Hypothalamus (tissue), 51 donors: ENCODE results near the gene MAP2K5.

ENCODE experiments used
- DNase-seq, 51 donors: peaks; one replicate each; lab custom pipeline; 2025; lab: John Stamatoyannopoulos, UW

Gene MAP2K5

GRCh38 chr15:67556976-67557570 is 14.6 kb downstream of the MAP2K5 start:
- DNase-seq = no peak

DNA sequence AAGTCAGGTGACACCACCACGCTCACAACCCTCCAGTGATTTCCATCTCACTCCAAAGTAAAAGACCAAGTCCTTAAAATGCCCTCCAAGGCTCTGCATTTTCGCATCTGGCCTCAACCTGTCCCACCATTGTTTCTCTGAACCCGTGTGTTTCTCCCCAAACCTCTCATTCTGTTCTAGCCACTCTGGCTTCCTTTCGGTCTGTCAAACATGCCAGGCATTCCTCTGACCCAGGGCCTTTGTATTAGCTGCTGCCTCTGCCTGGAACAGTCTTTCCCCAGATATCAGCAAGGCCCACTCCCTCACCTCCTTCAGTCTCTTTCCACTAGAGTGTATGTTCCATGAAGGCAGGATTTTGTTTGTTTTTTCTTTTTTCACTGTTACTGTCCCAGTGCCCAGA is 16.0 kb downstream of the MAP2K5 start:
- DNase-seq = no peak

GRCh38 chr15:67559158-67559557 is 16.7 kb downstream of the MAP2K5 start:
- DNase-seq = no peak

DNA sequence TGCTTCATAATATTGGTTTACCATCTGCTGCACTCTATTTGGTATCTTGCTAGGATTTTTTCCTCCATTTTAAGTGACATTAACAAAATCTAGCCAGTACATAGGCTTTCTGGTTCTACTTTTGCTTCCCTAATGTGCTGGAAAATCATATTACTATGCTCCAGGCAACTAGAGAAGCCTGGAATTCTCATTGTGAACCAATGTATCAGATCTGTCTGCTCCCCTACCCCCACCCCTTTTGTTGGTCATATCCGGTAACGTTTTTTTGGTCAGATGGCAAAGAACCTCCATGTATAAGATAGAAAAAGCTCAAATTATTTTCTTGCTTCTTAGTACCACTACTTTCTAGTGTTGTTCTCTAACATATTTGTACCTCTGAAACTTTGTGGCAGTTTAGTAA is 17.1 kb downstream of the MAP2K5 start:
- DNase-seq = no peak

- no peak for DNase-seq
These were observed 17.8 kb downstream of the MAP2K5 start for GRCh38 chr15:67560320-67560719.

GRCh38 chr15:67563092-67563491 is 20.6 kb downstream of the MAP2K5 start:
- no peak for DNase-seq

- no peak for DNase-seq
These were observed 21.8 kb downstream of the MAP2K5 start for GRCh38 chr15:67564021-67564967.

DNA sequence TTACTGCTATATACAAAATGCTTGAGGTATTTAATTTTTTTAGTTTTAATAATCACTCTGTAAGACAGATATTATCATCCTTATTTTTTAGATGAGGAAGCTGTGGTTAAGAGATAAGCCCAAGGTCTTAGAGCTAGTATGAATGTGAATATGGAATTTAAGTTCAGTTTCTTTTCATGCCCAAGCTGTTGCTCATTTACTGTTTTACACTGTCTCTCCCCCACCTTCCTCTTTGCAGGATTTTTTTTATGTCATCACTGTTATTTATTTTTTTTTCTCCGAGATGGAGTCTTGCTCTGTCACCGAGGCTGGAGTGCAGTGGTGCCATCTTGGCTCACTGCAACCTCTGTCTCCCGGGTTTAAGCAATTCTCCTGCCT is 22.5 kb downstream of the MAP2K5 start:
- no peak for DNase-seq

GRCh38 chr15:67569668-67570067 is 27.2 kb downstream of the MAP2K5 start:
- no peak for DNase-seq

DNA sequence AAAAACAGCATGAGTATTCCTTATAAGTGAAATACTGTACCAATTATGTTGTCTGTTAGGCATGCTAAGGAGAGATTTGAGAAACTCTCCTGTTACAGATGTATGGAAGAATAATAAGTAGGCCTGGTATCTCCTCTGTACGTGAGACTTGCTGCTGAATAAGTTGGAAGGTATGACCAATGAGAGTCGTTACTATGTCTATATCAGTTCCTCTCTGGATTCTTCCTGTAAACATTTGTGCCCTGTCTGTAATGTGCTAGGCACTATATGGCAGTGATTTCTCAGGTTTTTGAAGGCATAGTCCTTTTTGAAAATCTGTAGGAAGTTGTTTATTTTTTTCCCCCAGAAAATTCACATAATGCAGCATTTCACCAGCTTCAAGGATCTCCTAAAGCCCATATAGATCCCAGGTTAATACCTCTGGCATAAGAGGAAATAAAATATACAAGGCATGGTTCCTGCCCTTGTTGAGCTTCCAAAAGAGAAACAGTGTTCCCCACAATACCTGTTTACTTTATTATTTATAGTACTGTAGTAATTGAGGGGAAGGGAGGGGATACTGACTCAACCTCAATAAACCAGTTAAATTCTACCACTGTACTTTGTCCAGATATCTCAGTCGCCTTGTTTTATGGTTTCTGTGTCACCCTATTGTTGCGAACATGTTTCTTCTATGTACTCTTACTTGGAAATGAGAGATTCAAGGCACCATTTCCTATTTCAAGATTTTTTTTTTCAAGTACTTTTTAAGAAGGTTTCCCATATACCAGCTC is 28.6 kb downstream of the MAP2K5 start:
- DNase-seq = no peak

- DNase-seq = no peak
These were observed 29.3 kb downstream of the MAP2K5 start for GRCh38 chr15:67571648-67572415.

GRCh38 chr15:67573194-67573593 is 30.7 kb downstream of the MAP2K5 start:
- DNase-seq = no peak

- no peak for DNase-seq
These were observed 32.6 kb downstream of the MAP2K5 start for GRCh38 chr15:67575039-67575502.

- no peak for DNase-seq
These were observed 35.6 kb downstream of the MAP2K5 start for GRCh38 chr15:67578020-67578600.

DNA sequence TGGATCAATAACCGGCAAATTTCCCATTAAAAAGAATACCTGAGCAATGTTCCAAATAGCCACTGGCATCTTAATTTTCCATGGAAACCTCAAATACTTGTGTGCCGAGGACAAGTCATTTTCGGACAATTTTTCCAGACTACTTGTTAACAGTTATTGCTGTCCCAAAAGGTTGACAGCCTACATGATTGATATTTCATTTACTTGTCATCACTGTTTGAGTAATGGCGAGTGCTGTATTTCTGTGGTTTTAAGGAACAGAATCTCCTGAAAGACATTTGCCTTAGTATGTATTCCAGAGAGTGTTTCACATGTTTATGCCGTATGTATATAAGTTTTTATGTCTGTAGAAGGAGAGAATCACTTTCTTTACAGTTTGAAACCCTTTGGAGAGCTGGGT is 36.7 kb downstream of the MAP2K5 start:
- DNase-seq = no peak

DNA sequence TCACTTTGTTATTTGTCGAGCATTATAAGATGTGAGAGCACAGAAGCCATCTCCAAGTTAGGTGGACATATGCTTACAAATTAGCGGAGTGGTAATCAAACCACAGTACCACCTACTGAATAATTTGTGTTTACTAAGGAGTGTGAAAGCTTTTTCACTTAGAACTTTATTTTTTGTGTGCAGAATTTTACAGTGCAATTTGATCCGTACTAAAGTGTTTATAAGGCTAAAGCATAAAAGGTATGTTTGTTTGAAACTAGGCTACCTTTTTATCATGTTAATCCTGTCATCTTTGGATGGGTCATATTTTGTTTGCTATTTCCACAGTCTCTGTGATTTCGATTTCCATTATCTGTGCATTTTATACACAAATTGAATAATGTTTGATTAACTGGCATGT is 37.5 kb downstream of the MAP2K5 start:
- no peak for DNase-seq

DNA sequence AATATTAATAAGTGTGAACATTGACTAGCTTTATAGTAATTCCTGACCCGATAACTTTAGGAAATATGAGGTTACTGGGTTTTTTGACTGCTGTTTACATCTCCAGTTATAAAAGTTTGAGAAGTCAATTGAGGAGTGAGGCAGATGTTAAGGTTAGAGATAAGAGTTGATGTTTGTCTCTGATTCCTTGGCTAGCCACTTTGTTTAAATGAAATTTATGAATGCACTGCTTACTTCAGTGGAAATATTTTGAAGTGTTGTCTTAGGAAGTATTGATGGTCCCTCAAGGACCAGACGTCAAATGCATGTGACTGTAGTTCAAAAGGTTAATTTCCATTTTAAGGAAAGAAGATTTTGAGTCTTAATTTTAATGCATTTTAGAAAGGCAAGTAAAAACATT is 41.7 kb downstream of the MAP2K5 start:
- DNase-seq = no peak

- no peak for DNase-seq
These were observed 43.2 kb downstream of the MAP2K5 start for GRCh38 chr15:67585681-67586080.

GRCh38 chr15:67587331-67587730 is 44.8 kb downstream of the MAP2K5 start:
- DNase-seq = no peak

DNA sequence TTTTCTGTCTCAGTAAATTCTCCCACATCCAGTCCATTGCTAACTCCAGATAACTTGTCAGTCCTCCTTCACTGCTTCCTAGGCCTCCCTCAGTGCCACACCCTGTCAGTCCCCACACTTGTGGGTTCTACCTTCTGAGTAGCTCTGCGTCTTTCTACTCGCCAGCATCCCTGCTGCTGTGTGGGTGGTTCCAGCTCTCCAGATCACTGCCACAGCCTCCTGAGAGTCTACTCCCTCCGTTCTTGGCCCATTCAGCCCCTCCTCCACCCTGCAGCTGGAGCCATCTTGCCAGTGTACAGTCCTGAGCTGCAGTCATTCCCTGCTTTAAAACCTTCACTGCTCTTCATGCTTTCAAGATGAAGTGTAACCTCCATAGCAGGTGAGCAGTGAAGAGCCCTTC is 45.3 kb downstream of the MAP2K5 start:
- DNase-seq = no peak
